K562 (cell line): ENCODE data around the gene RACGAP1. TPM values are rescaled to one million over a fixed set of nuclear protein-coding genes. Genes with fewer than 3 reads are reported as not detected.

Experiments used
- ATF7 ChIP-seq: fragments of 450-650 bp; IDR thresholded peaks from 2 replicates; pipeline ENCODE4 v1.7.1; 2014; ENCODE audit warnings: mild to moderate bottlenecking, moderate library complexity
- ETS1 ChIP-seq: conservative IDR thresholded peaks from 2 replicates; pipeline ENCODE4 v1.6.1; 2011; ENCODE audit warnings: low read depth, mild to moderate bottlenecking, low read length; ENCODE audit not compliant: control insufficient read depth
- HDGF ChIP-seq: fragments of 450-650 bp; IDR thresholded peaks from 2 replicates; pipeline ENCODE4 v1.6.1; 2016
- MTA1 ChIP-seq: fragments of 450-650 bp; IDR thresholded peaks from 2 replicates; pipeline ENCODE4 v1.6.1; 2017; ENCODE audit warnings: borderline replicate concordance
- NCOR1 ChIP-seq: fragments of 450-650 bp; IDR thresholded peaks from 2 replicates; pipeline ENCODE4 v1.6.1; 2016; ENCODE audit warnings: mild to moderate bottlenecking, moderate library complexity
- NR3C1 ChIP-seq: sonication (generic); formaldehyde crosslinking; IDR thresholded peaks from 2 replicates; pipeline ENCODE4 v1.8.1; 2022; ENCODE audit warnings: missing genetic modification reagents
- NR4A1 ChIP-seq, 2 experiments: fragments of 250-450 bp in 1 of 2; fragments of 450-650 bp in 1 of 2; sonication (Bioruptor Pico) in 1 of 2; IDR thresholded peaks; 2 replicates each; pipeline versions ENCODE4 v1.4.0 to v1.6.1; 2016 to 2020; ENCODE audit warnings: mild to moderate bottlenecking in 2 of 2, missing compliant biosample characterization in 1 of 2, missing genetic modification characterization in 1 of 2, moderate library complexity in 1 of 2
- RUNX1 ChIP-seq: sonication (generic); IDR thresholded peaks from 2 replicates; pipeline ENCODE4 v1.6.1; 2016; ENCODE audit warnings: antibody characterized with exemption, low read depth
- TAF7 ChIP-seq: fragments of 450-650 bp; IDR thresholded peaks from 2 replicates; pipeline ENCODE4 v1.6.1; 2016; ENCODE audit warnings: missing genetic modification characterization, missing compliant biosample characterization
- XRCC4 ChIP-seq: IDR thresholded peaks from one replicate; pipeline ENCODE4 v1.6.1; 2011; ENCODE audit not compliant: insufficient read depth, insufficient read length; ENCODE audit errors: extremely low read depth
- ZKSCAN1 ChIP-seq: fragments of 150-350 bp; IDR thresholded peaks from 2 replicates; pipeline ENCODE4 v1.6.1; 2016; ENCODE audit warnings: low read depth, low read length
- ZNF175 ChIP-seq: fragments of 200-800 bp; sonication (Bioruptor generic); IDR thresholded peaks from 2 replicates; pipeline ENCODE4 v1.6.1; 2016; ENCODE audit warnings: low read depth, mild to moderate bottlenecking, missing genetic modification characterization, missing compliant biosample characterization
- ZNF395 ChIP-seq: fragments of 200-800 bp; sonication (Bioruptor generic); IDR thresholded peaks from 2 replicates; pipeline ENCODE4 v1.6.1; 2017; ENCODE audit warnings: missing genetic modification characterization, missing compliant biosample characterization
- ZNF589 ChIP-seq: fragments of 200-800 bp; sonication (Bioruptor generic); IDR thresholded peaks from 2 replicates; pipeline ENCODE4 v1.6.1; 2016; ENCODE audit warnings: low read depth, missing genetic modification characterization, missing compliant biosample characterization
- polyA plus RNA-seq, 8 experiments: library from polyadenylated mRNA; depleted of rRNA in 4 of 8; stranded (reverse) in 5 of 8; unstranded in 3 of 8; fragments of >200 nt; fragmentation: Nextera tagmentation in 2 of 8; fragmentation: Illumina TruSeq in 1 of 8; extraction: Ambion mirVana in 2 of 8; extraction: Trizol in 1 of 8; gene quantifications; 2 replicates each; pipeline versions ENCODE4 v1.2.1 to v1.2.3, GENCODE V29; 2011 to 2014; ENCODE audit warnings: inconsistent platforms in 1 of 8, missing spikeins in 1 of 8
- total RNA-seq, 7 experiments: library from RNA; depleted of rRNA in 6 of 7; stranded (reverse); fragments of >200 nt in 6 of 7; fragmentation: Illumina TruSeq in 2 of 7; extraction: Trizol in 2 of 7; gene quantifications; 2 replicates each; pipeline versions ENCODE4 v1.2.1 to v1.2.3, GENCODE V29; 2011 to 2021; ENCODE audit warnings: low replicate concordance in 1 of 7

The RACGAP1 gene
- total and polyA plus RNA-seq, 9 of the 15 experiments (the other 6 are each of a cell fraction or from before 2014, with no cell fraction given) = 56.4 to 92.9 (median 71.8) TPM

DNA sequence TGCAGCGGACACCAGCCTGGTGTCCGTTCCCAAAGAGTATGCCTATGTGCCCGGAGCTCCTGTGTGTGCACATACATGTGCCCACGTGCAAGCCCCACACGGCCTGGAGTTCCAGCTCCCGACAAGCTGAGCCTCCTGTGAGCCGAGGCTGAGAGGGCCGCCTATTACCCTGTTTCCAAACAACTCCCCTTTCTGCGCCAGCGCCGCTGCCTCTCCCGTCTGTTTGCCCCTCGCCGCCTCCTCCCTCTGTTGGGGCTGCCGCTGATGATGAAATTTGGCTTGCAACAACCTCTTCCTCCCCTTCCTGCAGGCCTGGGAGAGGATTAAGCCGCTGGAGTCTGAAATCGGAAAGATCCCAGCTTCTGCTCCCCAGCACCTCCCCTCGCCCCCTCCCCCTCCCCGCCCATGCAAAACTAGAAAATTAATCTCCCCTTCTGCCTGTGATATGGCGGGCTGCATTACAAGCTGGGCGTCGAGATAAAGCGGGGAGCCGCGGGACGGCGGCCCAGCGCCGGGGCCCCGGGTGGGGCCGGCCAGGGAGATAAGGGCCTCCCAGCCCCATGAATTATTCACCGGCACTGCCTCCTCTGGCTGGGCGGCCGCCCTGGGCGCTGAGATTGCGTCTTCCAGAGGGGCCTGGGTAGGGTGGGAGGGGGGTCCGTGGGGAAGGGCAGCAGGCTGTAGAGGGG lies 25.3 kb upstream of the RACGAP1 start (continued):
- TF ChIP-seq ETS1 (peak; percentile 93), ZNF175 (CRISPR knock-in tag) (peak; percentile 97), ATF7 (0 out of 2 replicates have a peak, but pooled peaks have one; percentile 53), NCOR1 (peak; percentile 98), XRCC4 (no peak), TAF7 (tag) (no peak), RUNX1 (peak; percentile 82; the same call in 1 of the 2 replicates), NR3C1 (CRISPR knock-in tag) (no peak), HDGF (no peak), ZKSCAN1 (no peak), ZNF395 (peak; percentile 99), ZNF589 (CRISPR knock-in tag) (peak; percentile 97), NR4A1 (CRISPR knock-in tag; IDR thresholded peaks at IDR 0.05) (no peak), NR4A1 (tag; IDR thresholded peaks at IDR 0.05) (no peak), MTA1 (peak; percentile 68)
